ENCODE results near the gene FOXP2. TPM values are rescaled to one million over a fixed set of nuclear protein-coding genes. Genes with fewer than 3 reads are reported as not detected.
"Not testable (repeated sequence)": the region's sequence is repeated elsewhere in the genome, so short reads cannot be mapped to it uniquely, and the experiment has no call there.

FOXP2 gene
- total RNA-seq, 2 experiments from 2014 or later: not detected

GRCh38 chr7:114608822-114609221, 194.2 kb downstream of the FOXP2 start:
- H3K4me1 Mint-ChIP-seq; H3K27me3 Mint-ChIP-seq; POLR2A ChIA-PET; DNase-seq; H3K4me3 Mint-ChIP-seq; ATAC-seq (ENCODE audit: low read depth); H3K9me3 Mint-ChIP-seq; H3K27ac Mint-ChIP-seq; H3K36me3 Mint-ChIP-seq: not testable (repeated sequence)

GRCh38 chr7:114620208-114620607, 205.6 kb downstream of the FOXP2 start:
- no peak overlapping the region for H3K27ac Mint-ChIP-seq
- ATAC-seq (ENCODE audit: low read depth) (no peak), DNase-seq (no peak)
- no peaks in the 10 kb centered on the region for H3K36me3 Mint-ChIP-seq
- POLR2A ChIA-PET: no interaction called here
- H3K4me3 Mint-ChIP-seq: no peak overlapping the region
- no peaks in the 10 kb centered on the region for H3K27me3 Mint-ChIP-seq
- no peaks in the 10 kb centered on the region for H3K9me3 Mint-ChIP-seq
- no peaks in the 10 kb centered on the region for H3K4me1 Mint-ChIP-seq

GRCh38 chr7:114622221-114622620, 207.6 kb downstream of the FOXP2 start:
- no peak overlapping the region for H3K4me3 Mint-ChIP-seq
- DNase-seq: no peak
- no peaks in the 10 kb centered on the region for H3K4me1 Mint-ChIP-seq

GRCh38 chr7:114623146-114623545, 208.5 kb downstream of the FOXP2 start:
- ATAC-seq (ENCODE audit: low read depth): no peak
- H3K27me3 Mint-ChIP-seq: no peaks in the 10 kb centered on the region
- no peaks in the 10 kb centered on the region for H3K36me3 Mint-ChIP-seq
- no peak overlapping the region for H3K27ac Mint-ChIP-seq
- POLR2A ChIA-PET: no interaction called here
- no peak for DNase-seq
- no peak overlapping the region for H3K4me3 Mint-ChIP-seq
- H3K9me3 Mint-ChIP-seq: no peaks in the 10 kb centered on the region
- H3K4me1 Mint-ChIP-seq: no peaks in the 10 kb centered on the region

More at GRCh38 chr7:114622221-114622620, 207.6 kb downstream of the FOXP2 start:
- Mint-ChIP-seq H3K36me3 (no peaks in the 10 kb centered on the region), H3K9me3 (no peaks in the 10 kb centered on the region), H3K27me3 (no peaks in the 10 kb centered on the region), H3K27ac (no peak overlapping the region)
- no peak for ATAC-seq (ENCODE audit: low read depth)
- POLR2A ChIA-PET: no interaction called here

GRCh38 chr7:114627231-114627630, 212.6 kb downstream of the FOXP2 start:
- no peak for ATAC-seq (ENCODE audit: low read depth)
- Mint-ChIP-seq H3K4me1 (no peaks in the 10 kb centered on the region), H3K27me3 (peaks cover 3% of the 10 kb centered on the region)

GRCh38 chr7:114628362-114628761, 213.7 kb downstream of the FOXP2 start:
- POLR2A ChIA-PET: no interaction called here
- Mint-ChIP-seq H3K27ac (no peak overlapping the region), H3K27me3 (peaks cover 3% of the 10 kb centered on the region), H3K36me3 (no peaks in the 10 kb centered on the region), H3K9me3 (no peaks in the 10 kb centered on the region), H3K4me3 (no peak overlapping the region), H3K4me1 (no peaks in the 10 kb centered on the region)
- DNase-seq: no peak
- no peak for ATAC-seq (ENCODE audit: low read depth)

More at GRCh38 chr7:114627231-114627630, 212.6 kb downstream of the FOXP2 start:
- Mint-ChIP-seq H3K9me3 (no peaks in the 10 kb centered on the region), H3K27ac (no peak overlapping the region), H3K36me3 (no peaks in the 10 kb centered on the region), H3K4me3 (no peak overlapping the region)
- POLR2A ChIA-PET: no interaction called here
- no peak for DNase-seq

- Mint-ChIP-seq H3K27me3 (peaks cover 3% of the 10 kb centered on the region), H3K36me3 (no peaks in the 10 kb centered on the region), H3K4me3 (no peak overlapping the region), H3K27ac (no peak overlapping the region), H3K4me1 (no peaks in the 10 kb centered on the region), H3K9me3 (no peaks in the 10 kb centered on the region)
- no peak for ATAC-seq (ENCODE audit: low read depth)
- DNase-seq: no peak
- POLR2A ChIA-PET: no interaction called here
Observed at GRCh38 chr7:114629762-114630161, 215.1 kb downstream of the FOXP2 start.

- no peak overlapping the region for H3K27ac Mint-ChIP-seq
- no peaks in the 10 kb centered on the region for H3K36me3 Mint-ChIP-seq
- H3K4me1 Mint-ChIP-seq: no peaks in the 10 kb centered on the region
- H3K27me3 Mint-ChIP-seq: peaks cover 3% of the 10 kb centered on the region
- POLR2A ChIA-PET: no interaction called here
- no peak for DNase-seq
- no peak overlapping the region for H3K4me3 Mint-ChIP-seq
- ATAC-seq (ENCODE audit: low read depth): no peak
- H3K9me3 Mint-ChIP-seq: no peaks in the 10 kb centered on the region
Observed at GRCh38 chr7:114630201-114630990, 215.8 kb downstream of the FOXP2 start.

- DNase-seq (no peak), ATAC-seq (ENCODE audit: low read depth) (no peak)
- Mint-ChIP-seq H3K36me3 (no peaks in the 10 kb centered on the region), H3K4me3 (no peak overlapping the region), H3K9me3 (no peaks in the 10 kb centered on the region), H3K27ac (no peak overlapping the region), H3K4me1 (no peaks in the 10 kb centered on the region), H3K27me3 (peaks cover 3% of the 10 kb centered on the region)
- POLR2A ChIA-PET: no interaction called here
Observed at GRCh38 chr7:114631249-114631822, 216.7 kb downstream of the FOXP2 start.

GRCh38 chr7:114639451-114639850, 224.8 kb downstream of the FOXP2 start:
- Mint-ChIP-seq H3K9me3 (no peaks in the 10 kb centered on the region), H3K36me3 (no peaks in the 10 kb centered on the region), H3K4me1 (no peaks in the 10 kb centered on the region), H3K4me3 (no peak overlapping the region), H3K27ac (no peak overlapping the region), H3K27me3 (no peaks in the 10 kb centered on the region)
- ATAC-seq (ENCODE audit: low read depth) (no peak), DNase-seq (no peak)
- POLR2A ChIA-PET: no interaction called here

- POLR2A ChIA-PET: no interaction called here
- no peaks in the 10 kb centered on the region for H3K4me1 Mint-ChIP-seq
Observed at GRCh38 chr7:114644455-114644854, 229.8 kb downstream of the FOXP2 start.

GRCh38 chr7:114645451-114645850, 230.8 kb downstream of the FOXP2 start:
- POLR2A ChIA-PET: no interaction called here
- no peaks in the 10 kb centered on the region for H3K36me3 Mint-ChIP-seq

More at GRCh38 chr7:114644455-114644854, 229.8 kb downstream of the FOXP2 start:
- H3K9me3 Mint-ChIP-seq: no peaks in the 10 kb centered on the region
- H3K27me3 Mint-ChIP-seq: no peaks in the 10 kb centered on the region
- H3K36me3 Mint-ChIP-seq: no peaks in the 10 kb centered on the region
- H3K4me3 Mint-ChIP-seq: no peak overlapping the region
- no peak for DNase-seq
- ATAC-seq (ENCODE audit: low read depth): no peak
- H3K27ac Mint-ChIP-seq: no peak overlapping the region

GRCh38 chr7:114647518-114647917, 232.9 kb downstream of the FOXP2 start:
- H3K27ac Mint-ChIP-seq: no peak overlapping the region
- POLR2A ChIA-PET: no interaction called here
- ATAC-seq (ENCODE audit: low read depth) (no peak), DNase-seq (no peak)
- no peaks in the 10 kb centered on the region for H3K36me3 Mint-ChIP-seq
- no peaks in the 10 kb centered on the region for H3K27me3 Mint-ChIP-seq
- H3K9me3 Mint-ChIP-seq: no peaks in the 10 kb centered on the region
- no peaks in the 10 kb centered on the region for H3K4me1 Mint-ChIP-seq
- H3K4me3 Mint-ChIP-seq: no peak overlapping the region

More at GRCh38 chr7:114645451-114645850, 230.8 kb downstream of the FOXP2 start:
- no peaks in the 10 kb centered on the region for H3K27me3 Mint-ChIP-seq
- no peak overlapping the region for H3K4me3 Mint-ChIP-seq
- H3K9me3 Mint-ChIP-seq: no peaks in the 10 kb centered on the region
- DNase-seq (no peak), ATAC-seq (ENCODE audit: low read depth) (no peak)
- H3K4me1 Mint-ChIP-seq: no peaks in the 10 kb centered on the region
- no peak overlapping the region for H3K27ac Mint-ChIP-seq

- Mint-ChIP-seq H3K27ac (no peak overlapping the region), H3K36me3 (no peaks in the 10 kb centered on the region), H3K9me3 (no peaks in the 10 kb centered on the region), H3K27me3 (no peaks in the 10 kb centered on the region), H3K4me1 (no peaks in the 10 kb centered on the region), H3K4me3 (no peak overlapping the region)
- POLR2A ChIA-PET: no interaction called here
- ATAC-seq (ENCODE audit: low read depth) (no peak), DNase-seq (no peak)
Observed at GRCh38 chr7:114648117-114648516, 233.5 kb downstream of the FOXP2 start.
